ENCODE data around the gene FCN1.

Gene FCN1

GRCh38 chr9:134950386-134951210 lies 32.9 kb upstream of the FCN1 start:
- no peak for DNase-seq

GRCh38 chr9:134949681-134950385 lies 32.1 kb upstream of the FCN1 start:
- no peak for DNase-seq

- no peak for DNase-seq
These were observed 30.4 kb upstream of the FCN1 start for GRCh38 chr9:134948149-134948548.

- DNase-seq = no peak
These were observed 29.7 kb upstream of the FCN1 start for GRCh38 chr9:134947265-134947955.

- DNase-seq = no peak
These were observed 29.0 kb upstream of the FCN1 start for GRCh38 chr9:134946663-134947062.

- no peak for DNase-seq
These were observed 28.0 kb upstream of the FCN1 start for GRCh38 chr9:134945509-134946275.

GRCh38 chr9:134944916-134945315 lies 27.2 kb upstream of the FCN1 start:
- DNase-seq = no peak

GRCh38 chr9:134944351-134944802 lies 26.7 kb upstream of the FCN1 start:
- no peak for DNase-seq

- DNase-seq = no peak
These were observed 26.1 kb upstream of the FCN1 start for GRCh38 chr9:134943836-134944235.

GRCh38 chr9:134943411-134943810 lies 25.7 kb upstream of the FCN1 start:
- no peak for DNase-seq

- no peak for DNase-seq
These were observed 25.1 kb upstream of the FCN1 start for GRCh38 chr9:134942788-134943184.

- DNase-seq = no peak
These were observed 24.5 kb upstream of the FCN1 start for GRCh38 chr9:134942011-134942787.

- no peak for DNase-seq
These were observed 22.8 kb upstream of the FCN1 start for GRCh38 chr9:134940236-134941208.

GRCh38 chr9:134939836-134940235 lies 22.1 kb upstream of the FCN1 start:
- no peak for DNase-seq

- no peak for DNase-seq
These were observed 21.5 kb upstream of the FCN1 start for GRCh38 chr9:134939080-134939733.

- DNase-seq = no peak
These were observed 20.8 kb upstream of the FCN1 start for GRCh38 chr9:134938346-134939079.

GRCh38 chr9:134937566-134938345 lies 20.0 kb upstream of the FCN1 start:
- DNase-seq = no peak

- no peak for DNase-seq
These were observed 19.4 kb upstream of the FCN1 start for GRCh38 chr9:134937164-134937555.

All from islet precursor cell (in vitro differentiated cells).